ENCODE data around the gene TMEM250.

Gene TMEM250

GRCh38 chr9:136131629-136132511 lies 13.2 kb upstream of the TMEM250 start:
- no peak for DNase-seq

GRCh38 chr9:136129176-136129575 lies 10.5 kb upstream of the TMEM250 start:
- no peak for DNase-seq

DNA sequence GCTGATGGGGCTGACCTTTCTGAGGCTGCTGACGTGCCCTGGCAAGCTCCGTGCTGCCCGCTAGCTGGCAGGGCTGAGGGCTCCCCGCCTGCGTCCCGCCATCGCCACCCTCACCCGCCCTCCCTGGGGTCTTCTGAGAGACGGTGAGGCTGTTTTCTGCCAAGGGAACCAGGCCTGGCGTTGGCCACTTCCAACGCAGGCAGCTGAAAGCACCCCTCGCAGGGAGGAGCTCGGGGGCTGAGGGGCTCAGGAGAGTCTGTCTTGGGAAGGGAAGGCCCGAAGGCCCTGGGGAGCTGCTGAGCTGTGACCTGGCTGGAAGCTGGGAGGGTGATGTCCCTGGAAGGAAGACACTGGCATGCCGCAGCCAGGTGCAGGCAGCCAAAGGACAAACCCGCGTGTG lies 9.8 kb upstream of the TMEM250 start:
- no peak for DNase-seq

- DNase-seq = no peak
These were observed 8.6 kb upstream of the TMEM250 start for GRCh38 chr9:136127313-136127712.

GRCh38 chr9:136124976-136125692 lies 6.5 kb upstream of the TMEM250 start:
- no peak for DNase-seq

DNA sequence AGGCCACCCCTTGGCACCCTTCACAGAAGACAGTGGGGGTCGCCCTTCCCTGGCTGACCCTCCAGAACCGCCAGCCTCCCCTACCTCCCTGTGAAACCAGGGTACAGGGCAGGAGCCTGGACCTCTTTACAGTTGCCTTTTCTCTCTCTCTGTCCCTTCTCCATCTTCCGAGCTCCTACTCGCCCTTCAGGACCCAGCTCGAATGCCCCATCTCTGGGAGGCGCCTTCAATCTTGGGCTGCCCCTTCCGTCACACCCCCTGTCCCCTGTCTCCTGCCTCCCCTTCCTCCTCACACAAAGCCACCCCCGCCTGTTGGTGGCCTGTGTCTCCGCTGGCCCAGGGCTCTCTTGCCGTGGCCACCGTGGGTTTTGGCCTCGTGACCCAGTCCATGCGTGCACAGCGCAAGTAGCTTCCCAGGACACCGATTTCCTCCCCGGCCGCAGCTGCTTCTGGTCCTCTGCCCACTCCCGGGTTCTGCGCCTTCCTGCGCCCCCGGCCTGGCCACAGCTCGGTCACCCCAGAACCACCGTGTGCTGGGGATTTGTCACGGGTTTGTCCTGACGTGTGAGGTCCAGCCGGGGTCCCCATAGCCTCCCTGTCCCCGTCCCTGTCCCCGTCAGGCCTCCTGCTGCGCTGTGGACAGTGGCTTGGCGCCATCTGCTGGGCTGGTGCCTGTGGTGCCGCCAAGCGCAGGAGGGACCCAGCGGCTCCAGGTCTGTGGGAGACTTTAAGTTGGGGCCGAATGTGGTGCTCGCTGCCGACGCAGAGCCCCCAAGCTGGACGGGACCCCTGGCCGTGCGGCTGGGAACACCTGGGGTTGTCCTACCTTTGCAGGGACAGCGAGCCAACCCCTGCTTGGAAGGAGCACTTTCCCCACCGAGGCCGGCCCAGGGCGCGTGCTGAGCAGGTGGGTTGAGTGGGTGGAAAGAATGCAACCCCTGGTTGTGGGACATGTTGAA lies 4.0 kb upstream of the TMEM250 start:
- no peak for DNase-seq

DNA sequence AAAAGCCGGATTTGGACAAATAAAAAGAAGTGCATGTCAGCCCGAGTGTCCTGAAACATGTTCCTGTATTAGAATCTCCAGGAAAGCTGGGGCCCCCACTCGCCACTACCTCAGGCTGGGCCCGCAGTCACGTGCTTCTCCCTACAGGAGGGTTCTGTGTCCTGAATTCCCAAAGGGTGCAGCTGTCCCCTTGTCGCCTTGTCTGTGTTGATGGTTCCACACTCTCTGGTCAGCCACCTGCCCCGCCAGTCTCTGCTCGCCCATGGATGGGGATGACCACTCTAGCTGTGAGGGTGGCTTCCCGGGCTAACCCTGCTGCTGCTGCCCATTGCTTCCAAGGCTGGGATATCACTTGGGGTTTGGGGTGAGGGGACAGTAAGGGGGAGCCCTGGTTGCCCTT lies 3.1 kb upstream of the TMEM250 start:
- no peak for DNase-seq

DNA sequence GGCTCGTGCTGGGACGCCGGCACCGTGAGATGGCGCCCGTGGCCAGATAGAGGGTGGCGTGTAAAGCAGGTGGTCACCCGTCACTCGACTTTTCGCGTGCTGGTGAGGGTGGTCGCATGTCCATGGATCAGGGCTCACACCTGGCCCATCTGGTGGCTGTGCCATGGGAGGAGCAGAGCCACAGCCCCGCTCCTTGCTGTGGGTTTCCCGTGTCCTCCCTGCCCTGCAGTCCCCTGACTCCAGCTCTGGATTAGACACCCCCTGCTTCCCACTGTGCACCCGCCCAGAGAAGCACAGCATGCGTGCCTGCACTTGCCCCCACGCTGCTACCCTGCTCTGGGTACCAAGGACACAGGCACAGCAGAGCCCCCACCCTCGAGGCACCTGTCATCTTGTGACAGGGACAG lies 1.8 kb upstream of the TMEM250 start:
- DNase-seq = no peak

- DNase-seq = no peak
These were observed 1.3 kb upstream of the TMEM250 start for GRCh38 chr9:136119883-136120393.

GRCh38 chr9:136119061-136119882 lies 597 bp upstream of the TMEM250 start:
- DNase-seq = no peak

DNA sequence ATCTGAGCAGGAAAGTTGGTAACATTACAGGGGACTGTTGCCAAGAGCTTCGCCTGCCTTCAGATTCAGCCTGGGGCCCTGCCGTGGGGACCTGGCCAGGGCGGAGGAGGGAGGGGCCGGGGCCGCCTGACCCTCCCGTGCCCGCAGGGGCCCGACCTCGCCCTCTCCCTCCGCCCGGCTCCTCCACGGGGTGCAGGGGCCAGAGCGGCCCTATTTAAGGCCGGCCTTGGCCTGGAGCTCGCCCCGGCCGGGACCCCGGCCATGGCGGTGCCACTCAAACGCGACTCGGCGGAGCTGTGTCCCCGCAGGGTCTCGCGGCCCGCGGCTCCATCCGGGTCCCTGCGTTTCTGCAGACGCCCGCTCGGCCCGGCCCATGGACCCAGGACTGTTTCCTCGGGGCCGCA lies 757 bp downstream of the TMEM250 start:
- DNase-seq = no peak

GRCh38 chr9:136117291-136117915 lies 1.3 kb downstream of the TMEM250 start:
- no peak for DNase-seq

GRCh38 chr9:136116360-136117098 lies 2.1 kb downstream of the TMEM250 start:
- no peak for DNase-seq

GRCh38 chr9:136115641-136116359 lies 2.9 kb downstream of the TMEM250 start:
- DNase-seq = no peak

DNA sequence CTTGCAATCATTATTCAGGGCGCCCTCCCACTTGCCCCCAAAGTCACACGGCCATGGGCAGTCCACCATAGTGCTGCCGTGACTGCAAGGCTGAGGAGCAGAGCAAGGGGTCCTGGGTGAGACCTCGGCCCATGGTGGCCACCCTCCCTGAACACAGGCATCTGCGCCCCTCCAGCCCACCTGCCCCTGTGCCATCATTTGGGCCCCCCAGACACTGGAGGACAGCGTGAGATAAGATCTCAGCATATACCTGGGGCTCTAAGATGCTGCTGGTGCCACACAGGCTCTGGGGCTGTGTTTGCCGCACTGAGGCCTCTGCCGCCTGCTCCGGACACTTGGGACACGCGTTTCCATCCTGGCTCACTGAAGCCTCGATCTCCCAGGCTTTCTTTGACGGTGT lies 3.5 kb downstream of the TMEM250 start:
- DNase-seq = no peak

GRCh38 chr9:136114610-136115009 lies 4.1 kb downstream of the TMEM250 start:
- no peak for DNase-seq

DNA sequence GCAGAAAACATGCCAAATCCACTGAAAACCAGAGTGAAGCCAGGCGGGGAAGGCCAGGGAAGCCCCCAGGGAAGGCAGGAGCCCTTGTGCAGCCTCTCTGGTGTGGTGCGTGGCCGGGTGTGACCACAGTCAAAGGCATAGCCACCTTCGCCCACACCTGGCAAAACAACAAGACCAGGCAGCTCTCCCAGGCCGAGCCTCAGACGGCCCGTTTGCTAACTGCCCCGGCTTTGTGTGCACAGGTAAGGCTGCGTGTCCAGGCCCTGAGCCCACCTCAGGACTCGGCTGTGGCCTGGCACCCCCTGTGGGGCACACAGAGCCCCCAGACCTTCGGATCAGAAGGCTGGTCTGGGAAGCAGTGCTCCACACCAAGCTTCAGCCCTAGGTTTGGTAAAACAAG lies 6.1 kb downstream of the TMEM250 start:
- no peak for DNase-seq

GRCh38 chr9:136111910-136112309 lies 6.8 kb downstream of the TMEM250 start:
- DNase-seq = no peak

DNA sequence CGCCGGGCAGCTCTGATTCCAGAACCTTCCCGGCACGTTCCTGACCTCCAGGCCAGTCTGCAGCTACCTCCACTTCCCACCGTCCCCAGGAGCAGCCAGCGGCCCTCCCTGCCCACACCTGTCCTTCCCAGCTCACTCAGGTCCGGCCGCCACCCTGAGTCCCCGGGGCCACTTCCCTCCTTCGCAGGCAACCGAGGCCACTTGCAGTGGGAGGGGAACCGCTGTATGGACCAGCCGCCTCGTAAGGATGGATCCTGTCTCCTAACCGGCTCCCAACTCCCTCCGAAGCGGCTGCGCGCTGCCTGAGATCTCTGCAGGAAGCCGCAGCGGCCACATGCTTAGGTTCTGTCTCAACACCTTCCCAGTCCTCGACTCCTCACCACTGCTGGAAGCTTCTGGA lies 7.5 kb downstream of the TMEM250 start:
- DNase-seq = no peak

Measured in NCI-H2227 treated with DMSO at 0.1 percent for 48 hours (cell line).